Suppressor macrophage treated with lipopolysaccharide for 1 hour (primary cell): ENCODE measurements around the gene MAPT.

Source experiments
- DNase-seq, 3 donors: peaks; one replicate each; pipeline ENCODE4 v3.0.0-alpha.2; 2020 to 2022

Gene MAPT

GRCh38 chr17:46074540-46074939 lies 180.2 kb downstream of the MAPT start:
- no peak for DNase-seq
